HG03095 (cell line): ENCODE measurements around the gene GLYATL3.

ENCODE experiments used
- ATAC-seq: cut with Tn5 transposase; IDR thresholded peaks from one replicate; pipeline ENCODE4 v1.9.1; 2021; ENCODE audit warnings: moderate library complexity; ENCODE audit not compliant: unreplicated experiment

Gene GLYATL3

DNA sequence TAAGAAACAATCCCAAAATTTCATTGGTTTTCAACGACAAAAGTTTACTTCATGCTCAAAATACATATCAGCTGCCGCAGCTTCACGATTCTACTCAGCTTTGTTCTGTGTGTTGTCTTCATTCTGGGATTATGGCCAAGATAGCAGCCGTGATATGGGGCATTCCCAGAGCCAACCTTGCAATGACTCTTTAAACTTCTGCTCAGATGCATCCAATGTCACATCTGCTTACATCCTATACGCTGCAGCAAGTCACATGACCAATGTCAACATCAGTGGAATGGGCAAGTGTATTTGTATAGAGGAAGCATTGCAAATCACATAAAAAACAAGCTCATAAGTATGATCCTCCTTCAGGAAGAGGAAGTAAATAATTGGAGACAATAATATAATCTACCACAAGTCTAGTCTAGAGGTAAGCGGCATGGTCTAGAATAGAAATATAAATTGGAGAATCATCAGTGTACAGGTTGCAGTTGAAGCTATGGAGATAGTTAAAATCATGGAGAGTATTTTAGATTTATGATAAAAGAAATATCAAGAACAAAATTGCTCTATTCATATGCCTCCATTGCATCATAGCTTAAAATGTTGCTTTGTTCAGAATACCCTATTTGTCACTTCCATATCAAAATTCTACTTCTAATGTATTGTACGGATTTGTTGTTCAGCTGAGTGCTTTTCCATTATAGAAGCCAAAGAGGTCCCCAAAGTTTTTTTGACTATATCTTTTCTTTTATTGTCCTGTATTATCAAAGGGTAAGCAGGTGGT, 43.5 kb downstream of the GLYATL3 start:
- ATAC-seq, result no peak

GRCh38 chr6:49546331-49546730, 46.6 kb downstream of the GLYATL3 start:
- no peak for ATAC-seq

GRCh38 chr6:49548613-49549304, 49.0 kb downstream of the GLYATL3 start:
- ATAC-seq, result no peak

DNA sequence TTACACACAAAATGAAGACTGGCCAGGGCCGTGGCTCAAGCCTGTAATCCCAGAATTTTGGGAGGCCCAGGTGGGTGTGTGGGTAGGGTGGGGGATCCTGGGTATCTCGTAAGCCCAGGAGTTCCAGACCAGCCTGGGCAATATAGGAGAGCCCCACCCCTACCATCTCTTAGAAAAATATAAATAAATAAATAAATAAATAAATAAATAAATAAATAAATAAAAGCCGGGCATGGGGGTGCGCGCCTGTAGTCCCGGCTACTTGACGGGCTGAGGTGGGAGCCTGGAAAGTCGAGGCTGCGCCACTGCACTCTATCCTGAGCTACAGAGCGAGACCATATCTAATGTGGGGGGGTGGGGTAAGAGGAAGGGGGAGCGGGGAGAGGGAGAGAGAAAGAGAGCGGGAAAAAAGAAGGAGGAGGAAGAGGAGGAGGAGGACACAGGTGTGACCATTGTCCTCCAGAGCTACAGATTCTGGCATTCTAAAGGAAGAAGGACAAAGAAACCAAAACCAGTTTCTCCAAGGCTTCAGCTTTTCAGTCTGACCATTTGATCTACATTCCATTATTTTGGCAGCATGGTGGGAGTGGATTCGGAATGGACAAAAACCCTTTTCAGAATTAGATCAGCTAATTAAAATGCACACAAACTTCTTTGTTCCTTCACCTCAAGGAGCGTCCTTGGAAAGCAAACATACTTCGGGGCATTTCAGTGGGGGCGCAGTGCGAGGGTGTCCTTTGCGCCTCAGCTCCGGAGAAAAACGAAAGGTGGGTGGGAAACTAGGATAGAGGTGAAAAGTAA, 50.2 kb downstream of the GLYATL3 start:
- no peak for ATAC-seq

DNA sequence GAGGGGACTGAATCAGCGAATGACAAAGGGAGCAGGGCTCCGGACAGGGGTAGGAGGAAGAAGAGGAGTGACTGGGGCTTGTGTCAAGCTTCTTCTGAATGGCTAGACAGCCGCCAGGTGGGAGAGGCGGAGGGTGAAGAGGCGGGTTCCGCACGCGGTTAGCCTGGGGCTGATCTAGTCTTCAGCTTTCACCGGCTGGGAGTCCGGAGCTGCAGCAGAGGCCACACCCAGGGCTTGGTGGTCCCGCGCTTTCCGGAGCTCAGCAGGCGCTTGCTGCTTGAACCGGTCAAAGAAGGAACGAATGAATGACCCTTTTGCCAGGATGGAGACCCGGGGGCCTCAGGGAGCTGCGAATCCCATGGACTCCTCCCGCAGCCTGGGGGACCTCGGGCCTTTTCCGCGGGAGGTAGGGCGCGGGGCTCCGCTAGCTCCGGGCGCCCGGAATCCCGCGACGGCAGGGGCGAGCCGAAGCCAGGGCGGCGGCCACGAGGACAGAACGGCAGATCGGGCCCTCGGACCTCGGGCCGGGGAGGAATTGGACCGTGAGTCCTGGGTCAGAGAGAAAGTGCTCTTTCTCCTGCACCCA, 50.9 kb downstream of the GLYATL3 start, which contains the start of gene C6orf141:
Gene C6orf141 (plus strand): TSS at position 177 of the 586 bp plus-strand sequence. CDS start 125 bp downstream, at position 302.
- peak; percentile 60 for ATAC-seq

DNA sequence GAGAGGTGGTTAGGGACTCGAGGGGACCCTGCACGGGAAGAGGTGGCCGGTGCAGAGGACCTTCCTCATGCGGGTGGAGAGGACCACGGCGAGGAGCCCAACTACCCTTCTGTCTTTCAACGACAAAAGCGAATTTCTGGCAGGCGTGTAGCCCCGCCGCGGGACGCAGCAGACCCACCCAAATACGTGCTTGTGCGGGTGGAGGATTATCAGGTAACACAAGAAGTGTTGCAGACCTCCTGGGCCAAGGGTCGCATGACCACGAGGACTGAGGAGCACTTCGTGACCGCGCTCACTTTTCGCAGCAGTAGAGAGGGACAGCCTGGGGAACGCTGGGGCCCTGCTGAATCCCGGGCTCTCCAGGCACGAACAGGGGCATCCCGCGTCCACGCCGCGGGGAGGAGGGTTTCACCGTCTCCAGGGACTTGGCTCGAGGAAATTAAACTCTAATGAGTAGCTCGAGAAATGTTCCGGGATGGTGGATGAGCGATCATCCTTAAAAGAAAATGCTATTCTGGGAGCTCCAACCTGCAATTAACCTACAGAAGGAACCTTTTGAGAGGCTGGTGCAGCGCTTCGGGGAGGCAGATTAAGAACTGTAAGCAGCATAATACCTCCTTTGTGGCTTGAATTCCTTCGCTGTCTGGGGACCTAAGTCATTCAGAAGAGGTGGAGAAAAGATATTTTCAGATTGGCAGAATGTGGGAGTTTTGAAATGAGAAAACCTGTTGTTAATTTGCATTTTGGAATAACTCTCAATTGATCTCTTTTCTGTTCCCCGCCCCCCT, 51.5 kb downstream of the GLYATL3 start:
- peak; percentile 38 for ATAC-seq

GRCh38 chr6:49551866-49552129, 52.1 kb downstream of the GLYATL3 start:
- peak; percentile 52 for ATAC-seq

DNA sequence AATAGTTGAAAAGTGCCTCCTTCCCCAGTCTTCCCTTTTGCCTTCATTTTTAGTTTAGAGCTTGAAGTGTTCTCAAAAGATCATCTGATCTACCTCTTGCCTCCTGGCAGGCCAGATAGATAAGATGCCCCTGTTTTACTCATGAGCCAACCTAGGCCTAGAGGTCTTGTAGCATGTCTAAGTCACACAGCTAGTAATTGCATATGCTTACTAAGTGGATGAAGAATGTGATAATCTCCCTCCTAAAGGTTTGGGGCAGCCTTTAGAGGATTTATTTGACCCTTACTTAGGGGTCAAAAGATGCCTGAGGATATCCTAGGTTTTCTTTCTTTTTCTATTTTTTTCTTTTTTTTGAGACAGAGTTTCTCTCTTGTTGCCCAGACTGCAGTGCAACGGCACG, 52.9 kb downstream of the GLYATL3 start:
- no peak for ATAC-seq

DNA sequence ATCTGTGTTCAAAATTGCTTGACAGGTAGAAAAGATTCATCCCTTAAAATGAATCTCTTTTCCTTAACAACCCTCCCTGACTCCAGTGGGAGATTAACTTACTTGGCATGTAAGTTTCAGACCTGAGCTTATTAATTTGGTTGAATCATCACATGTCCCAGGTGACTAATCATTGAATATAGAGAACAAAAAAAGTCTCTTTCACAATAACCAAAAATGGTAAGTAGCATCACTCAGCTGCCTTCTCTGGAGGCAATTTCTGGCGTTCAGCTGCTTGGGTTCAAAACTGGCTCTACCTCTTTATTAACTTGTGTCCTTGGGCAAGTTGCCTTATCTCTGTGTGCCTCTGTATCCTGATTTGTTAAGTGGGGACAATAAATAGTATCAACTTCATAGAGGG, 53.7 kb downstream of the GLYATL3 start:
- no peak for ATAC-seq

DNA sequence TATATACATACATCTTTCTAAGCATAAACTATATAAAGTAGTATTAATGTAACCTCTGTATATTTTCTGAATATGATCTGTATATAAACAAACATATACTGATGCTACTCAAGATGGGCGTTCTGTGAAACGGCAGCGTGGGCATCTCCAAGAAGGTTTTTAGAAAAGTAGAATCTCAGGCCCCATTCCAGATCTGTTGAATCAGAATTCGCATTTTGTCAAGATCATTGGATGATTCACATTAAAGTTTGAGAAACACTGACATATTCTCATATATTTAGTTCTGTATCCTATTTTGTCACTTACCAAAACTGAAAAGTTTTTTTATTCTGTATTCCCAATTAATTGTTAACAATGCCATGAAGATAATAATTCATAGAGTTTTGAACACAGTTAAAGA, 56.2 kb downstream of the GLYATL3 start:
- ATAC-seq, result no peak

GRCh38 chr6:49556429-49556837, 56.7 kb downstream of the GLYATL3 start:
- no peak for ATAC-seq

- no peak for ATAC-seq
Observed at GRCh38 chr6:49557177-49557576, 57.5 kb downstream of the GLYATL3 start.

DNA sequence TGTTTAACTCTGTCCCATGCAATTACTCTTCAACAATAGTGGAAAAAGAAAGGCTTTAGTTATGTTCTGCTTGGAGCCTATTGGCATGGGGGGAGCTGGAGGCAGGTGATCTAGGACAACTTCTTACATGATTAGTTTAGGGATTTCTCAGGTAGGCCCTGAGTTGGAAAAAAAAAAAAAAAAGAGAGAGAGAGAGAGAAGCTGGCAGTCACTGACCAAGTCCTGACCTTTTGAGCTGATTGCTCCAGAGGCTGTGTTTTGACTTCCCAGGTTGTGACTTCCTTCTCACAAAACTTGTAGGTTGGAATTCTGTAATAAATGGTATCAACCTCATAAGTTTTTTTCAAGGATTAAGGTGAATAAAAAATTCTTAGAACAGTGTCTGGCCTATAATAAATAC, 58.5 kb downstream of the GLYATL3 start:
- ATAC-seq, result no peak

- no peak for ATAC-seq
Observed at GRCh38 chr6:49563006-49563886, 63.5 kb downstream of the GLYATL3 start.

DNA sequence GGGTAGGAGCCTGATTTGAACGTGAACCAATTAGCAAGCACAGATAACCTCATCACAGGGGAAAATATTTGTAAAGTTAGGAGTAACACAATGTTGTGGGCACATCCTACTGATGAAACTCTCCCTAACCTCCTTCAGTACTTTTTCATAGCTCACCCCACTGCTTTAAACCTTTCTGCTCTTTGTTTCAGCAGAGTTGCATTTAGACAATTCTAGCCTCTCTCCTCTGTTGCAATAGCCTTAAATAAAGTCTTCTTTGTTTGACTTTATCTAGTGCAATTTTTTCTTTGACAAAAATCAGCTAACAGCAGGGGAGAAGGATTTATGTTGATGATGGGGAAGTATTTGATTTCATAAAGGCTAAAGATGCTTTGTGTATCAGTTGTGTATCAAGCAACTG, 64.8 kb downstream of the GLYATL3 start:
- ATAC-seq, result no peak

GRCh38 chr6:49565261-49565660, 65.5 kb downstream of the GLYATL3 start:
- ATAC-seq, result no peak

DNA sequence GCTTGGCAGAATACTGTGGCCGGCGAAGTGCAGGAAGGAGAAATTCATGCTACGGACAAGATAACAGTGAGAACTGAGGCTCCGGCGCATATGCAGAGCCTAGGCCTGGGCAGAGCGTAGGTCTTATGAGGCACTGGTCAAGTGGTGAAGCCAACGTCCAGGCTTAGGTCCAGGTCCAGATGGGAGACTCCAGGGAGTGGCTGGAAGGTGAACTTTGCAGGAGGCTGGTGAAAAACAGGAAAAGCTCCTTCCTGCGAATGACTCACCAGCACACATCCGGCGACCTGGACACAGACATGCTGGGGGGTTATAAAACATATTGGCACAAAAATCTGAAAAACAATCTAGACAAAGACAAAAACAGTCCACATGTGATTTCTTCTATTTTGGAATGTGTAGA, 66.1 kb downstream of the GLYATL3 start:
- no peak for ATAC-seq

DNA sequence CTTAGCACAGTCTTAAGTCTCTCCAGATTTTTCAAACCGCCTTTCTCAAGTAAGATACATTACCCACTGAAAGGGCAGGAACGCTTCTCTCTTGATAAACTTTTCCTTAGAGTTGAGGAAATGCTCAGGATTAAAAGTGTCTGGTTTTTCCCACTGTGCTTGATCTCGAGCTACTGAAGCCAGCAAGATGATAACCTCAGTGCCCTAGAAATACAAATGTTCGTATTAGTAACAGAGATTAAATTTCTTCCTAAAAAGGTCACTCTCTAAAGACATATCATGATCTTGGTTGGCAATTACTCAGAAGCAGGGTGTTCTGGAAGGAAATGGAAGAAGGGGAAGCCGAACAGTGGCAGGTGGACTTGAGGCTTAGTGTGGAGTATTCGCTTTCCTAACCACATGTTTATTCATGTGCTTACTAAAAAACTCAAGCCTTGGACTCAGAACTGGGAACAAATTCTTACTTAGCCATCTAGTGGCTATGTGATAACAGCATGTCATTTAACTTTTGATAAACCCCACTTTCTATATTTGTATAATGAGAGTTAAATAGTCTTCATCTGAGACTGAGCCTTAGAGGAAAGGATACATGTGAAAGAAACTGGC, 70.9 kb downstream of the GLYATL3 start:
- no peak for ATAC-seq

DNA sequence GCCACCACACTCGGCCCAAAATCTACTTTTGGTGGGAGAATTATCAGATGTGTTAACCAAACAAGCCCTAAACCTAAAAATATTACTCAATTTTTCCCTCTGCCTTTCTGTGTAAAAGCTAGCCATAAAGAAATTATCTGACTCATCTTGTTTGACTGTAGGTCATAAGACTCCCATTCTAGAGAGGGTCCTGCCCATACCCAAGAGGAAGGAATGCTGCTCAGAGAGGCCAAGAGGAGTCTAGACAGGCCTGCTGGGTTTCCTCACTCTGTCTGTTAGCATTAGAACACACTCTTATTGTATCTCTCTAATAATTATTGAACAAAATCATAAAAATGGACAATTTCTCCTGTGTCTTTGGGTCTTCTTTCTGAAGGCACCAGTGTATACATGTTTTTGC, 76.9 kb downstream of the GLYATL3 start:
- no peak for ATAC-seq
